ENCODE data around the gene TIGD2.

GRCh38 chr4:89071311-89071710 lies 40.0 kb upstream of the TIGD2 start:
- TF ChIP-seq FOXP2 (optimal IDR thresholded peaks at IDR 0.05; ENCODE audit: borderline replicate concordance, extremely low read depth, extremely low read length, insufficient read depth) (no peak), POLR2AphosphoS5 (IDR thresholded peaks at IDR 0.05; ENCODE audit: low read depth, low read length) (no peak)

All from PFSK-1 (cell line).